Right lobe of liver (tissue), 6 donors: Measurements from ENCODE around the gene DCC. TPM values are rescaled to one million over a fixed set of nuclear protein-coding genes. Genes with fewer than 3 reads are reported as not detected.

ENCODE experiments used
- ATAC-seq, 4 donors: fragments of 200-7000 bp; cut with Tn5 transposase; one replicate each; pipeline ENCODE4 v1.9.1; 2020; ENCODE audit warnings: mild to moderate bottlenecking in 4 of 4, moderate library complexity in 4 of 4
- DNase-seq, 3 donors: peaks; one replicate each; pipeline ENCODE4 v3.0.0-alpha.2; 2020
- H3K27ac ChIP-seq, 3 donors: fragments of 200-600 bp; one replicate each; pipeline ENCODE4 v1.8.0; 2022
- H3K27me3 ChIP-seq, 2 donors: fragments of 200-600 bp; one replicate each; pipeline ENCODE4 v1.8.0; 2022
- H3K36me3 ChIP-seq, 4 donors: fragments of 200-600 bp; sonication (generic) in 1 of 4; one replicate each; pipeline versions ENCODE4 v1.5.1 to v1.8.0; 2017 to 2022; ENCODE audit warnings: control low read depth in 1 of 4
- H3K4me1 ChIP-seq, 4 donors: fragments of 200-600 bp; sonication (generic) in 1 of 4; one replicate each; pipeline versions ENCODE4 v1.5.1 to v1.8.0; 2017 to 2022; ENCODE audit warnings: control low read depth in 1 of 4
- H3K4me3 ChIP-seq, 3 donors: fragments of 200-600 bp; one replicate each; pipeline ENCODE4 v1.8.0; 2022
- H3K9me3 ChIP-seq, 4 donors: fragments of 200-600 bp; sonication (generic) in 1 of 4; one replicate each; pipeline versions ENCODE4 v1.5.1 to v1.8.0; 2017 to 2022; ENCODE audit warnings: control low read depth in 1 of 4
- CTCF ChIP-seq, 4 donors: fragments of 200-600 bp in 3 of 4; fragments of 450-650 bp in 1 of 4; IDR thresholded peaks; one replicate each; pipeline versions ENCODE4 v1.5.1 to v1.8.0; 2016 to 2022; ENCODE audit warnings: antibody characterized with exemption in 4 of 4, mild to moderate bottlenecking in 2 of 4
- POLR2A ChIP-seq: fragments of 450-650 bp; IDR thresholded peaks from one replicate; pipeline ENCODE4 v1.6.1; 2017; ENCODE audit warnings: antibody characterized with exemption, mild to moderate bottlenecking
- WGBS: methylation state at CpG from one replicate; pipeline ENCODE4 v1.1.6; 2018; ENCODE audit warnings: low coverage, low lambda C conversion rate; ENCODE audit not compliant: insufficient coverage; ENCODE audit errors: missing lambda C conversion rate; 5-methylcytosine and 5-hydroxymethylcytosine counted together
- intact Hi-C, 2 donors: fragments of 100-400 bp; cut with DNase I; formaldehyde crosslinking; loops; one replicate each; pipeline versions ENCODE4 v1.11.2 to v1.14.1; 2022
- total RNA-seq, 6 experiments: library from RNA; depleted of rRNA in 2 of 6; stranded (reverse); fragments of >200 nt in 2 of 6; fragmentation: NEBNext Ultra II Directional in 3 of 6; extraction: Animal tissue kit (Norgen Biotek cat#: 25700) in 3 of 6; gene quantifications; one replicate each; pipeline versions ENCODE4 v1.1.0 to v1.2.4, GENCODE V29; 2016 to 2023
- donor health status: DM: no; HTN: yes; CAD: no.
- donor health status: DM: no; HTN: no; CAD: no.
- donor health status: DM: no; HTN: no; CAD: no.
- donor health status: DM: no; HTN: yes; CAD: no.
- donor health status: DM: no; HTN: yes; CAD: no.

Gene DCC
- total RNA-seq, 6 experiments from 2014 or later: 0.06 TPM; not detected in 5

GRCh38 chr18:53033128-53033527 is 693.1 kb downstream of the DCC start:
- ATAC-seq: no peak
- no peaks in the 10 kb centered on the region for H3K36me3 ChIP-seq
- no peak for DNase-seq
- no peak overlapping the region for H3K4me3 ChIP-seq
- TF ChIP-seq POLR2A (no peak), CTCF (IDR thresholded peaks at IDR 0.05) (no peak)
- H3K9me3 ChIP-seq: no peaks in the 10 kb centered on the region
- no peaks in the 10 kb centered on the region for H3K4me1 ChIP-seq
- H3K27ac ChIP-seq: no peak overlapping the region
- WGBS: 49% methylated on average over 2 of the region's 3 CpGs
- intact Hi-C loops: no loop called here
- H3K27me3 ChIP-seq: no peaks in the 10 kb centered on the region

DNA sequence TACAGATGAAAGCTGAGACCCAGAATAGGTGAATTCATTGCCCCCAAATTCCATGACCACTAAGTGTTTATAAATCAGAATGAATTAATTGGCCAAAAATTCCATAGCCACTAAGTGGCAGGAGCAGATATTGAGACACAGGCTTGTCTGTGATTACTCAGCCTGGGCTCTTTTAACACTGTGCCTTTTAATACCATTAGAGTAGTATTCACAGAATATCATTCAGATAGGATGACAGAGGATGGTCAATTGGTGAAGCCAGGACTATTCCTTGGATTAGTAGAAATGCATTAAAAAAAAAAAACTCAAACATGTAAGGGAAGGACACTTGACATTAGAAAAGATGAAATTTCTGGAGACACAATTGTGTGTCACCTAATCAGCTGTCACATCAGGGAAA is 698.6 kb downstream of the DCC start:
- no peak overlapping the region for H3K4me3 ChIP-seq
- no peak overlapping the region for H3K27ac ChIP-seq
- no peaks in the 10 kb centered on the region for H3K36me3 ChIP-seq
- H3K9me3 ChIP-seq: no peaks in the 10 kb centered on the region
- H3K4me1 ChIP-seq: no peaks in the 10 kb centered on the region
- intact Hi-C loops: no loop called here
- TF ChIP-seq POLR2A: no peak
- H3K27me3 ChIP-seq: no peaks in the 10 kb centered on the region
- ATAC-seq (no peak), DNase-seq (no peak)

- intact Hi-C loops: no loop called here
- Histone ChIP-seq H3K27me3 (no peaks in the 10 kb centered on the region), H3K4me3 (no peak overlapping the region), H3K9me3 (no peaks in the 10 kb centered on the region), H3K27ac (no peak overlapping the region), H3K4me1 (no peaks in the 10 kb centered on the region), H3K36me3 (no peaks in the 10 kb centered on the region)
- 35% methylated on average over 3 of the region's 3 CpGs for WGBS
- no peak for ATAC-seq
- no peak for DNase-seq
- TF ChIP-seq POLR2A (no peak), CTCF (IDR thresholded peaks at IDR 0.05) (no peak)
These were observed 700.3 kb downstream of the DCC start for GRCh38 chr18:53040286-53040685.

DNA sequence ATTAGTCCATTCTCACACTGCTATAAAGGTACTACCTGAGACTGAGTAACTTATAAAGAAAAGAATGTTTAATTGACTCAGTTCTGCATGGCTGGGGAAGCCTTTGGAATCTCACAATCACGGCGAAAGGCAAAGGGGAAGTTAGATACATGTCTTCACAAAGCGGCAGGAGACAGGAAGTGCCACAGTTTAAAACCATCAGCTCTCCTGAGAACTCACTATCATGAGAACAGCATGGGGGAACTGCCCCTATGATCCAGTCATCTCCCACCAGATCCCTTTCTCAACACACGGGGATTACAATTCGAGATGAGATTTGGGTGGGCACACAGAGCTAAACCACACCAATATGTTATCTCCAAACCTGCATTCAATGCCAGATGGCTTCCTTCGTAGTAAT is 716.1 kb downstream of the DCC start:
- no peaks in the 10 kb centered on the region for H3K36me3 ChIP-seq
- DNase-seq (no peak), ATAC-seq (no peak)
- no peaks in the 10 kb centered on the region for H3K9me3 ChIP-seq
- H3K27ac ChIP-seq: no peak overlapping the region
- no peaks in the 10 kb centered on the region for H3K4me1 ChIP-seq
- 50% methylated on average over 6 of the region's 6 CpGs for WGBS
- H3K4me3 ChIP-seq: no peak overlapping the region
- intact Hi-C loops: no loop called here
- H3K27me3 ChIP-seq: no peaks in the 10 kb centered on the region
- TF ChIP-seq CTCF (IDR thresholded peaks at IDR 0.05) (no peak), POLR2A (no peak)

- no peak for DNase-seq
- TF ChIP-seq CTCF (IDR thresholded peaks at IDR 0.05) (no peak), POLR2A (no peak)
- 58% methylated on average over 5 of the region's 6 CpGs for WGBS
- Histone ChIP-seq H3K9me3 (no peaks in the 10 kb centered on the region), H3K4me1 (no peaks in the 10 kb centered on the region), H3K4me3 (no peak overlapping the region), H3K27me3 (no peaks in the 10 kb centered on the region), H3K36me3 (no peaks in the 10 kb centered on the region), H3K27ac (no peak overlapping the region)
- no peak for ATAC-seq
- intact Hi-C loops: no loop called here
These were observed 730.8 kb downstream of the DCC start for GRCh38 chr18:53070788-53071187.
